NCI-H524 (cell line): Measurements from ENCODE around the gene CLCN5.

Experiments used
- DNase-seq, 2 experiments: peaks; one replicate each; lab custom pipeline; 2025; lab: John Stamatoyannopoulos, UW

The CLCN5 gene

DNA sequence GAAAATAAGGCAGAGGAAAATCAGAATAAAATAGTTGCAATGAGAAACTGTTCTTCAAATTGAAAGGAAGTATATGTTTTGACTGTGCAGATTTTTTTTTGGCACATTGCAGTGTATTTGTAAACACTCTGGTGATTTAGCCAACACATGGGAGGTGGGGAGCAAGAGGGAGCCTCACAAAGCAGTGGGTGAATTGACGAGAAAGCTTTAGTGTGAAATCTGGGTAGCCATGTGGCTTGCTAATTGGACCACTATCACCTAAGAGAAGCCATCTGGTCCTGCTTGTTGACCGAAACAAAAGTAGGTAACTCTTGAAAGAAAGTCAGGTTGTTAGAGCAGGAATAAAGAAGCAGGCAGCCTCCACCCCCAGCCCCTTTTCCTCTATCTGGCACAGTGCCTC is 10.4 kb downstream of the CLCN5 start:
- DNase-seq, result peak; percentile 74 to 92

DNA sequence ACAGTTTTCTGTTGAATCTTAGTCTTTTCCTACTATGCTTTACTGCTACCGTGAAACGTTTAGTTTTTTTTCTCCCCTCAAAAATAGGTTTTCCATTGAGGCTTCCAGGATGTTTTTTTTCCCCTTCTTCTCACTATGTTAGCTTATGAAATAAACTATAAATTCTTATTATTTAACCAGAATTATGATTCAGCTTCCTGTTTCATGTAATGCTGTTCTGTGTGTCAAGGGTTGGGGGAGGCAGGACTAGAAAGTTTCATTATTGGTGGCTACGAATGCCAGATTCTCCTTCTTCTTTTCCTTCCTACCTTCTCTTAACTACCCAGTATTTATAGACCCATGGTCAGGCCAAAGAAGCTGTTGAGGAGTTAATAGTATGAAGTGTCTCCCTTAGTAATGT is 11.8 kb downstream of the CLCN5 start:
- DNase-seq, result no peak

DNA sequence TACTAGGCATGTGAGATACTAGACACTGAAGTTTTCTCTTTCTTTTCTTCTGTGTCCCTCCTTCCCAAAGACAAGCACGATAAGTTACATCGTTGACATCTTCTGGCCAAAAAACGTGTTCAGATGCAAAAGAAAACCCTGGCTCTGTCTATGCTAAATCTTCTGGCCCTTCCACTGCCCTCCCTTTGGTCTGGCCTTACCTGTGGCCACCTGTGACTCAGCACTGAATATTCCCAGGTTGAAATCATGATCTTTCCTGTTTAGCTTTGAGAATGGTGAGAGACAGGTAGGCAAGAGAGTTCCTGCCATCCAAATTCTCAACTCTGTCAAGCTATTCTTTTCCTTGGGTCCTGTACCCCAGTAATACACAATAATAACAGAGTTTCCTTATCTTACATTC is 12.3 kb downstream of the CLCN5 start:
- no peak for DNase-seq

DNA sequence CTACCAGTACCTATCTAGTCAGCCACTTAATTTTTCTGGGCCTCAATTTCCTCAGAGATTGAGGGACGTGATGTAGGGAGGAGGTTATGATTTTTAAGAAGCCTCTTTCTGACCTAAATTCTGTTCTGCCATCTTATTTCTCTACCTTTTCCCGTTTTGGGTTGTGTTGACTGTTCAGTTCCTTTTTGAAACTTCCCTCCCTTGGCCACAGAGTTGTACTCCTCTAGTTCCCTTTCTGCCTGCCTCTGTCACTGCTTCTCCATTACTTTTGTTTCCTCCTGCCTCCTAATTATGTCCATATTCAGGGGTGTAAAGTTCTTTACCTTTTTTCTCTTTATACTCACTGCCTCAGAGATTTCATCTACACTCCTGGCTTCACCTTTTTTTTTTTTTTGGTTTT is 25.4 kb downstream of the CLCN5 start:
- no peak for DNase-seq

DNA sequence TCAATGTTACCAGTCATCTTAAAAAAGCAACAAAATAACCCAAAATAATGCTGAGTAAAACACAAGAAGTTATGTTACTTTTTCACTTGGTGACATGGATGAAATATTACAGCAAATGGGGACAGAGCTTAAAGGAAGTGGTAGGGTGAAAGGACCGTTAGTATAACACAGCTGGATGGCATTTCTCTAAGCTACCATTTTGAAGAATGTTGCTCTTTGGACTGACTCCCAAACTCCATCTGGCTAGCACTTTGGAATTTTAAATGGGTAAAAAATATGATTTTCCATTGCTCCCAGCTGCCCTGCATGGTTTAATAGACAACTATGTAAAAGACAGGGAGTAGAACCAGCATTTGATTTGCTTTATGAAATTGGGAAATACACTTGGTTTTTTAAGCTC is 27.6 kb downstream of the CLCN5 start:
- DNase-seq, result no peak

DNA sequence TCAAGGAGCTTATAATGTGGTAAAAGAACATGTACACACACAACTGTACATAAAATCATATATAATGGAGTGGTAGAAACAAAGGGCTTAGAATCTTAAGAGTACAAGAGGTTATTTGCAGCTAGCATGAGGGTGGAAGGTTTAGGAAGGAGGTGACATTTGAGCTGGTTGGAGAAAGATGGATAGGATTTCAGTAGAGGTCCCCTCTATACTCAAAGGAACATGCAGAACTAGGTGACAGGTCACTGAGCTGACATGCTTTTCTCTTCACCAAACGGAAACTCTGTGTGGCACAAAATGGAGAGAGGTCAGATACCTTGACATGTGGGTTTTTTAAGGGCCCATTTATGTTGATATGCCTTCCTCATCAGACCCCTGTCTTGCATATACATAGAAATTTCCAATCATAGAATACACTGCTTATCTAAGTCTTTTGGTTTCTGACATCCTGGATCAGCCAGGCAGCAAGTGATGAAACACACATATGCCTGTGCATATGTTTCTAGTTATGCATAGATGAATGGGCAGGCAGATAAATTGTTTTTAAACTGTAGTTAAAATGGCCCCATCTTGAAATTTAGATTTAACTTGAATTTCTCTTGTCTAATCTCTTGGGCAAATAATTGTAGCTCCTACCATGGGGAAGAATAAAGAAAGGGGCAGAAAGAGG is 29.3 kb downstream of the CLCN5 start:
- DNase-seq, result no peak

DNA sequence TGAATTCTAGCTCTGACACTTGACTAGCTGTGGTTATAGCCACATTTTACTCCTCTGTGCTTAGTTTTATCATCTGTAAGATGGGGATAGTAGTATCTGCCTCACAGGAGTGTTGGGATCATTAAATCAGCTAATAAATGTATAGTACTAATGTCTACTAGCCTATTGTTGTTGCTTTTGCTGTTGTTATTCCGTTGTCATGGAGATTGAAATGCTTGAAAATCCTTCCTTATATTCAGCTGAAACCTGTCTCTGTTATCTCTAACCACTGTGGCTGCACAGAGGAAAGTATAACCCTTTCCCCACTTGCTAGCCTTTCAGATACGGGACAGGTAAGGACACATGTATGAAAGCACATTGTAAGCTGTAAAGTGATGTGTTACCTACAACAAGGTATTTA is 33.9 kb downstream of the CLCN5 start:
- DNase-seq, result no peak

DNA sequence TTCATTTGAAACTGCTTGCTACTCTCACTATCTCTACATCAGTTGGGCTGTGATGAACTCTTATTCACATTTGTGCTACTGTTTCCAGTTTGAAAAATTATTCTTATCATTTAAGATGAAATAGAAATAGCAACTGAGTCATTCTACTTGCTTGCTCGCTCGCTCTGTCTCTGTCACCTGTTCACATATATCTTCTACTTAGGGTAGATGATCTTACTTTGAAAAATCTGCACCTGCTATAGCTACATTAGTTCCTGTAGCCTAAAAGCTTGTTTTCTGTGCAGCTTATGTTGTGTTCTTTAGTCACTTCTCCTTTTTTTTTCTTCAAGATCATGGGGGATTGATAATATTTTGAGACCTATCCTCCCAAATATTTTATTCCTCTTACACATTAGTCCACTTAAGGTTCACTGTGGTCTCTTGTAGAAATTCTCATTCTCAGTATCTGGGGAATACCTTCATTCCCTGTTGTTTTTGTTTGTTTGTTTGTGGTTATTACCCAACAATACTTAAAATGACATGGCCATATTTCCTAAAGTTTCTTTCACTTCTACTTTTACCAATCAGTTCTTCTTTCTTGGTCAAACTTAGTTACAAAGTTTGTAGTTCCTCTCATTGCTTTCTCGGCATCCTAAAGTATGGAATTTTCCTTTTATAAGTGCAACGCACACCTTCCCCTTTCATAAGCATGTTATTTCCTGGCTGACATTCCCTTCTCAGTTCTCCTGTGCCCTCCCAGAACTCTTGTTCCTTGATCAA is 36.5 kb downstream of the CLCN5 start:
- no peak for DNase-seq

DNA sequence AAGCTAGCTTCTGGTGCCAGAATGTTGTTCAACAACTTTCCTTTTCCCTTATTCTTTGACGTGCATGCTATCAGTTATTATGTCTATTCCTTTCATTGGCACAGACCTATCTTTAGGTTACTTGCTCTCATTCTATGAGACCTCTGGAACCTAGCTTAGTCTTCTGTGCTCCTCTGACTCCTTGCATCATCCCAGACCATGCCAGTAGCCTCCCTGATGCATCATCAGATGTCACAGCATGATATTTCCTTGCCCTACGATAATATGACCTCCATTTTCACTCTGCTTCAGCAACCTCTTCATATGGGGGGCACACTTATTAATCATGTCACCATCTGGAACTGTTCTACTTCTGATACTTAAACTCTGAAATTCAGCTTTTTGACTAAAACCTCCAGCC is 37.2 kb downstream of the CLCN5 start:
- DNase-seq, result peak; percentile 40 to 61

DNA sequence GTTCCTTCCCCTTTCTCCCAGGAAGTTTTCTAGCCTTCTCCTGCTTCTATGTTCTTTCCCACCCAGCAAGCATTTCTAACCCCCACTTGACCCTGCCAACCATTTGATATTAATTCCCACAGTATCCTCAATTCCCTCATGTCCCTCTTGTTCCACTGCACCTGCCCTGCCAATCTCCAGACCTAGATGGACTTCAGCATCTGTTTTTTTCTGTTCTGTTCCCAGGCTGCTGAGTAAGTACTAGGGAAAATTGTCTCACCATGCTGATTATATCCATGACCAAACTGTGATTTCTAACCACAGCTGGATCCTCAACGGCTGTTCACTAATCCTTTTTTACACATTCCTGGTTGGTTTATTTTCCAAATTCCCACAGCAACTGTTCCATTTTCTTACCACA is 37.7 kb downstream of the CLCN5 start:
- peak; percentile 45 to 82 for DNase-seq

DNA sequence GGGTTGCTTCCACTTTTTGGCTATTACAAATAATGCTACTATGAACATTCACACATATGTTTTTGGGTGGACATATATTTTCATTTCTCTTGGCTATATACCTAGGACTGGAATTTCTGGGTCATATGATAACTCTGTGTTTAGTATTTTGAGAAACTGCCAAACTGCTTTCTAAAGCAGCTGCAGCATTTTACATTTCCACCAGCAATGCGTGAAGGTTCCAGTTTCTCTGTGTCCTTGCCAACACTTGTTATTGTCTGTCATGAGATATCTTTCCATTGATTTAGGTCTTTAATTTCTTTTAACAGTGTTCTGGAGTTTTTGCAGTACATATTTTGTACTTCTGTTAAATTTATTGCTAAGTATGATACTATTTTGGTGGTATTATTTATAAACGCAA is 48.3 kb downstream of the CLCN5 start:
- DNase-seq, result no peak

DNA sequence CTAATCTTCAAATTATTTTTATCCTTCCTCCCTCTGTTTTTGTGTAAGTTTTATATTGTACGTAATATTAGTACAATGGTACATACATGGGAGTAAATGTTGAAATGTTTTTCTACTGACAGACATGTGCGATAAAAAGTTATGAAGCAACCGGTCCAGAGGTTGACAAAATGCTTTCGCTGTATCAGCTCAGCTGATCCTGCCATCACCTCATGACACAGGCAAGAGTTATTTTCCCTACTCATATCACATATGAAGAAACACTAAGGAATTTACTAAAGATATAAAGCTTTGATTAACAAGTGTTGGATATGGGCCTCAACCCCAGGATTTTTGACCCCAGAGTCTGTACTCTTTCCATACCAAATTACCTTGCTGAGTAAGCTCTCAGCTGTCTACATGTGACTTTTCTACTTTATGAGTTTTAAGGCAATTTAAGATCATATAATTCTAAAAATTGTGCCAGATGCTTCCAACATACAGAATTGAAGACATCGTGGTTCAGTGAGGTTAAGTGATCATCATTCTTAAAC is 50.0 kb downstream of the CLCN5 start:
- no peak for DNase-seq

DNA sequence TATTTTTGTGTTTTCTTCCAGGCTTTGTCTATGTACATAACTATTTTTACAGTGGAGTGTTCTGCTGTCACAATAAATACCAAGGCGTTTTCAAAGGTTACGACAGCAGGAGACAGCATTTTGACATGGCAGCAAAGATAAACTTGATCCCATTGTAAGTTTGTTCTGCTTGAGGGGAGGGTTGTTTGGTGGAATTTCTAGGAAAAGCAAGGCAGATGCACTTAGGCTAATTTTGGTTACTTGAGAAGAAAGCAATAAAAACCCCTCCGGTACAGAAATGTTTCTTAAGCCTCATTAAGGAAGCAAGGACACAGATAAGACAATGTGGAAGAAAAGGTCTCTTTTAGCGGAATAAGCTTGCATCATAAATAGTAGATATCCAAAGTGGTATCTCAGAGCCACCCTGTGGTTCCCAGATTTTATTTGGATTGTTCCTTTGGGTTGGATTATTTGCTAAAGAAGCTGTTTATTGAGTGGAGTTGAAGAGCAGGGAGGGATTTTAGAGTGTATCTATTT is 54.3 kb downstream of the CLCN5 start:
- DNase-seq, result peak in 1 of 2 experiments; percentile 38

DNA sequence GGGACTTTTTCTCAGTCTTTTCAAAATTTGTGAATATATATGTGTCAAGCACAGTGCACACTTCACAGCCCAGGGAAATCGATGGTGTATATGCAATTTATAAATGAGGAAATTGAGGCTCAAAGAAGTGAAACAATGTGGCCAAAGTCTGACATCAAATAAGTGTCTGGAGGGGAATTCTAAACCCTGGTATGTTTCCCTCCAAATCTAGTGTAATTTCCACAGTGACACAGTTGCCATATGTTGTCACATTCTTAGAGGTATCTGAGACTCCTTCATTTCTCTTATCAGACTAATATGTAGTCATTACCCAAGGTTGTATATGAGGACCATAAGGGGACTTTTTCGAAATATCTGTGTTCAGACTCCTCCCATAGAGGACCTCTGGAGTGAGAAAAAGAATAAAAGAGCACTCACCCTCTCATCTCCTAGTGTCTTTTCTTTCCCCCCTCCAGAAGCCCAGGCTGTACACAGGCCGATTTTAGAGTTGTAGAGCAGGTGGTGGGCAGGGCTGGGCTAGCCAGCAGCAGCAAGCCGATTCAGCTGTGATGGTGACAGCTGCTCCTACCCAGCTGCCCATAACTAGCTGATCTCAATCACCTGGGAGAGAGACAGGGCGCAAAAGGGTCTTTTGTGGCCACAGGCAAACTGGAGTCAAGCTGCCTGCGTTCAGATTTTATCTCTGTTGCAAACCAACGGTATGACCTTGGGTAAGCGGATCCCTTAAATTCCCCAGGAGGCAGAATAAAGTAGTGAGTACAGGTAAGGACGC is 55.1 kb downstream of the CLCN5 start:
- peak; percentile 77 to 92 for DNase-seq

DNA sequence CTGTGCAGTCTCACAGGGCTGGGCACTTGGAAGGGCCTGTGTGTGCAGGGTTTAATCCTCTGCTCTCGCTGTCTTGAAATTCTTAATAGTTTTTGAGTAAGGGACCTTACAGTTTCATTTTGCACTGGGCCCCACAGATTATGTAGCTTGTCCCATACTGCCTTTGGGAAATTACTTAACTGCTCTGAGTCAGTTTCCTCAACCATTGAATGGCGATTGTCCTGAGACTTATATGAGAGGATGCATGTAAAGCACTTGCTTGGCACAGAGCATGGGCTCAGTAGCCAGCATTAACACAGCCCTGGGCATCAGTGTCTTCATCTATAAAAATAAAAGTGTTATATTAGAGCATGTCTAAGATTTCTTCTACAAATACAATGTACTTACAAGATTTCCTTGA is 55.8 kb downstream of the CLCN5 start:
- peak in 1 of 2 experiments; percentile 75 for DNase-seq

DNA sequence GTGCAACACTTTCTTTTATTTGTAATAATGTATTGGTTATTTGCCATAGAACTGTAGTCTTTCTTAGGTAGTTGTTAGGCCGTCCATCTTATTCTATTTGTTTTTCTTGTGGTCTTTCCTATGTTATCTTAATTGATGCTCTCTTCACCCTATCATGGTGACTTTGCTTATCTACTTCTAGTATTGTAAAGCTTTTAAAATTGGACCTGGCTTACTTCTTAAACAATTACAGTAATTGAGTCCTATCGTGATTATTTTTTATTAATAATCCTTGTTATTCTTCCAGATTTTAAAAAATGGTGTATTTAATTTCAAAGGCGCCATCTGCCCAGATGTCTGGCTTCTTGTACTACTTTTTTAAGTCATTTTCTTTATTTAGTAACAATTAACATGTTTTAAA is 63.7 kb downstream of the CLCN5 start:
- DNase-seq, result no peak

DNA sequence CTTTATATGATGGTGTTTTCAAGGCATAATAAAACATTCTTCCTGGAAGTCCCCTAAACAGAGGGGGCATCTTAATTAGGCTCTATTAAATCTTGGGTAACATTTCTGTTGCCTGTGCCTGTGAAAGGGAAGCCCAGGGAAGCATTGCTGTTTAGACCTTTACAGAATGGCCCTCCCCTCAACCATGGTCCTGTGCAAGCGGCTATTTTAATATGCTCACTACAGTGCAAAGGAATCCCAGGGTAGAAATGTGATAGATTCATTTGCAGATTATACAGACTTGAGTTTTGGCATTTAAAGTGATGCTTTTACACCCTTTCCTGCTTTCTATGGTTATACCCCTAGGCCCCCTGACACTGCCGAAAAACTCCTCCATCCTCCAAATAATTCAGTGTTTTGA is 65.3 kb downstream of the CLCN5 start:
- DNase-seq, result no peak

DNA sequence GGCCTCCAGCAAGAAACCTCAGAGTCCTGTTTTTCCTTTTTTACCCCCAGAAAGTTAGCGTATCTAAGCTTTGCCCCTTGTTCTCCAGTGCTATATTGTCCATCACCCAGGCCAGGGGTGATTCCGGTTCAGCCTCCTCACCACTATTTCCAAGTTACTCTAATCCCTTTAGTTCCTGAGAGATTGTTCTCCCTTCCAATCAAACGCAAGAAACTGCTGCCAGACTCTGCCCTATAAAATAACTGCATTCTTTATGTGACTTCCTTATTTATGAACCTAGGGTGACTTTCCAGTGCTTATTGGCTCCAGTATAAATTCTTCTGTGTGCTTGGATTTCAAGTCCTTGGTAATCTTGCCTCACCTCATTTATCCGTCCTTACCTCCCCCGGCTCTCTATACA is 65.7 kb downstream of the CLCN5 start:
- no peak for DNase-seq

DNA sequence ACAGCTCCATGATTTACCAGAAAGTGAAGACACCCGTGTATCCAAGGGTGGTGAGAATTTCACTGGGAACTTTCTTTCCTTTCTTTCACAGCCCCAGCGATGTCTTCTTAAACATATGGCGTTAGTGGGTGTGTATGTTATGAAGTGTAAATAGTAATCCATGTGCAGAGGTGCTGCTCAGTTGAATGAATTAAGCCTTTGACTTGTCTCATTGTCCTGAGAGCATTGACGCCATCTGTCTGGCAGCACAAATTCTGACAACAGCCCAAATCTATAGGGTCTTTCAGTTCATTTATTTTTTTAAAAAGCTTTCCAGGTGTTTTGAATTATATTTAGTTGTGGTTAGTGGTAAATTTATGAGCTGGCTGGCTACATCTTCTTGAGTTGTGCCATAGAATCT is 69.4 kb downstream of the CLCN5 start:
- DNase-seq, result peak; percentile 57 to 82

DNA sequence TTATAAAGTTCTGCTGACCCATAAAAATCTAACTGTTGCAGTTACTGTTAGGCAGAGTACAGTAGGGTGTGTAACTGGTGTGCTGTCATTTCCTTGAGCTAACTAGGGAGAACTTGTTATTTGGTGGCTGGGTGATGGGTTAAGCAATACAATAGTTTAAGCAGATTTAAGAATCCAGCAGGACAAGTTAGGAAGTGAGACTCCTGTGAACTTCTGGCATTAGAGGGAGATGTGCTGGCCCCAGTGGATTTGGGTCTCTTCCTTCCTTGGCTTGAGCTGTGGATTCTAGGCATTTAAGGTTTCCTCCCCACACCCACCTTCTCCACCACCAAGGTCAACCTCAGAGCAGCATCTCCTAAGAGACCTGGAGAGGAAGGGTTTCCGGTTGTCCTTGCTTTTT is 70.5 kb downstream of the CLCN5 start:
- DNase-seq, result no peak

DNA sequence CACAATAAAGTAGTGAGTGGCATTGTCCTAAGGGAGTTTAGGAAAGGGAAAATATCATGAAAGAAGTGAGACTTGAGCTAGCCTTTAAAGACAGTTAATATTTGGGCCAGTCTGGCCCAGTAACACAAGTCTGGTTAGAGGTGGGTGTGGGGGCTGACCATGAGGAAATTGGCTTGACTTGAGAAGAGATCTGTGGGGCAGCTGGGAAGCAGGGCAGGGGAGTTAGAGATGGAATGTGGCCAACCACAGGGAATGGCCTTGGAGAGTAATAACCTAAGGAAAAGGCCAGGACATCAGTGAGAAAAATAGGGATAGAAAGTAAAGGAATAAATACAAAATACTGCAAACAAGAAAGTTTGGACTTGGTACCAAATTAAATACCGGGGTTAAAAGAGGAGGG is 71.3 kb downstream of the CLCN5 start:
- no peak for DNase-seq

DNA sequence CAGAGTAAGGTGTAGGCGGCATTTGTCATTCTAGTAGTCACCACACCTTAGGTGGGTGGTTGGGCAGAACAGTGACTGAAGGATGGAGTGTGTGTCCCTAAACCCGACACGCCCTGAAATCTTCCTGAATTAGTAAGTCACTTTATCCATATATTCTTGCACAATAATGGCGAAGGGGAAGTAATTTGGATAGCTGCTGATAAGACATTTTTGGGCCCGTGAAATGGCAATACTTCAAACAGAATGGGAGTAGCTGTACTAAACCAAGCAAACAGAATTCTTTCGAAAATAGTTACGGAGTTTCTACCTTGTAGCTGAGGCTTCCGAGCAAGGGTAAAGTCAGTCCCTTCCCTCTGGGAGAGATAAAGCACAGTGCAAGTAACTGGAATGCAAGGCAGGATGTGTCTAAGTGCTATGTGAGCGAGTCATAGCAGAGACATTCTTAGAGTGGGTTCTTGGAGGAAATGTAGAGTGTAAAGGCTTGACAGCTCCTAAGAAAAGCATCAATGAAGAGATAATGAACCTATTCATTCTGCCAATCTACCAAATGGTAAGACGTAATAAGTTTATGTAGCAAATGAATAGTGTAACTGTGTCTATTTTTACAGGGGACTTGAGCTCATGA is 72.8 kb downstream of the CLCN5 start:
- DNase-seq, result no peak
